Measurements from ENCODE around the gene NLGN1.

The NLGN1 gene

DNA sequence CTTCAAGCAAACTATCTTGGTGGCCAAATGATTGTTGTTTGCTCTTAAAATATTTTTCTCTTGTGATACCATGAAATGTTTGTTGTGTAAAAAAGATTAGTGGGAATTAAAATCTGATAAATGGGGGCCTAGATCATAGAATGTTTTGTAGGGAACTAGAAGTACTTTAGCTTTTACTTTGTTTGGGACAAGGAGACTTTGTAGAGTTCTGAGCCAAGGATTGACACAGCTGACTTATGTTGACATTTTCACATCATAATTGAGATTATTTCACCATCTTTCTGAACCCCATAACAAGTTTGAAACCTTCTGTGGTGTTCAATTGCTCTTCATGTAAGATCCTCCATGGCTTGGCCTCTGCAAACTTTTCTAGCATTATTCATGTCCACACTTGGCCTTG is 235.4 kb downstream of the NLGN1 start:
- DNase-seq (ENCODE audit: low read depth in 2 of 3, low spot score in 2 of 3), result no peak

DNA sequence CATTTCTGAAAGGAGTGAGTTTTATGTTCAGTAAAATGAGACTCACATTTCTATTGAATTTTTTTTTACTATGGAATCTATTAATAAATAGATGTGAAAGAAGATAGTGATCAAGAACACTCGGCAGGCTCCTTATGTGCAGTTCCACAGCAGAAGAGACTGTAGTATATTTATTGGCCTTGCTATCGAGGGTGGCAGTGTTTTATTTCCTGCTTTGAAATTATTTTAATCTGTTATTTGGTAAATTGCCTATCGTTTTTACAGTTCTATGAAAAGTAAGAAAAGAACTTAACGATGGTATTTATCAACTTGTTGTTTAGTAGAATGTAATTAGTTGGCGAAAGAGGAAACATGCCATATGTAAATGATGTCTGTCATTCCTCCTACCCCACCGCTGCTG is 238.3 kb downstream of the NLGN1 start:
- DNase-seq (ENCODE audit: low read depth in 2 of 3, low spot score in 2 of 3), result no peak

DNA sequence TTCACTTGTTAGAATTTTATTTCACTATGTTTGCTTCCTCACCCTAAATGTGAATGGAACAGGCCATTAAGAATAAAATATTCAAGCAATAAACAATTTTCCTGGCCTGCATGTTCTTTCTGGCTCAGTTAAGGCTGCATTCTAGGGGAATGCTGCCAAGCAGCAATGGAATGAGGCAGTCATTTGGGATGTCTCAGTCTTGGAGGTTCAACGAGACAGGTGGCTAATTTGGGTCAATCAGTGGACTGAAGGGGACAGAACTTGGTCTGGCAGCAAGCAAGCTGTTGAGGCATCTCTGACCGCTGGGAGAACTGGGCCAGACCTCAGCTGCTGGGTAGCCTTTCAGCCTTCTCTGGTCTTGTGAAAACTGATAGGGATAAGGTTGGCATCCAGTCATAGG is 241.6 kb downstream of the NLGN1 start:
- DNase-seq (ENCODE audit: low read depth in 2 of 3, low spot score in 2 of 3), result no peak

DNA sequence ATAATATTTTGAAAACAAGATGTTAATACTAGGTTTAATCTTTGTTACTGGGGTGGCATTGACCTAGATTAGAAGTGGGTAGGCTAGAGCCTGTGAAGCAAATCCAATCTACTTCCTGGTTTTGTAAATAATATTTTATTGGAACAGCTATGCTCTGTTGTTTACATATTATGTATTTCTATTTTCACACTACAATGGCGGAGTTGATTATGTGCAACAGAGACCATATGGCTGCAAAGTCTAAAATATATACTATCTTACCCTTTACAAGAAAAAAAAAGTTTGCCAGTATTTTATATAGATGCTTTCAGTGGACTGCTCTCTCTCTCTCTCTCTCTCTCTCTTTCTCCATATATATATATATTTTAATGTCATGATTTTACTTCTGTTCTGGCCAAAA is 244.2 kb downstream of the NLGN1 start:
- DNase-seq (ENCODE audit: low read depth in 2 of 3, low spot score in 2 of 3), result no peak

DNA sequence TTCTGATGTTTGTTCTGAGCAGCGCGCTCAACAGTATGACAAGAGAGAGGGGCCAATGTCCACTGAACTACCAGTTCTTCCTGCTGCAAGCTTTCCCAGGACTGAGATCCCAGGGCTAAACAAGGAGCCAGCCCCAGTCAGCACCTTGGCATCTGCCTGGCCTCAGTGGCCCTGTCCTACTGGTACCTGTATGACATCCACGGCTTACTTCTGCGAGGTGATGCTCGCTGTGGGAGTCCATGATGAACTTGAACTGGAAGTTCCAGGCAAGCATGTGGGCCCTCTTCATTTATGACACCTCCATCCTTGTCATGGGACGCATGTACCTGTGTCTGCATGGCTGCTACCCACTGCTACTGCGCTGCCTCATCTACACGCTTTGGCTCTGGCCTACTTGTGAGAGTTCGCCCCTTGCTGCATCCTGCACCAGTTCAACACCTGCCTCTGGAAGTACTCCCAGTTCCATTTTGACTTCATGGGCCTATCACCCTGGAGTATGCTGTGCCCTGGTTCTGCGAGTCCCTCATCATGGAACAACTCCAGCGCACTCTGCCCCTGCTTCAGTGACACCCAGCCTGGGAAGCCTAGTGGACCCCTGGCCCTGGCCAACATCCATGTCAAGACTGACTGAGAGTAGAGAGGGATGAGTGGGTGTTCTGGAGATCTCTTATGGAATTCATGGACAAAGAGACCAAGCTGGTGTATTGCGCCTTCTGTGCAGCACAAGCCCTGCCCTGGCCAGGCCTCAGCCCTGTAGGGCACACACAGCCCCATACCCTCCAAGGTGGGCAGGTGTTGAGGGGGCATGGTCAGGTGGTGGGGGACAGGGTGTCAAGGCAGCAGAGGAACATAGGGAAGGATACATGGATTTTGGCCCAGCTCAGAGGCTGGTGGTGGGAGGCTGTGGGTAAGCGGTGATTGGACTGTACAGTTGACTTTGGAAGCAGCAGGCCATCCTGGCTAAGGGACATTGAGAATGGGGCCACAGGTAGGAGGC is 246.8 kb downstream of the NLGN1 start:
- DNase-seq (ENCODE audit: low read depth in 2 of 3, low spot score in 2 of 3), result no peak

DNA sequence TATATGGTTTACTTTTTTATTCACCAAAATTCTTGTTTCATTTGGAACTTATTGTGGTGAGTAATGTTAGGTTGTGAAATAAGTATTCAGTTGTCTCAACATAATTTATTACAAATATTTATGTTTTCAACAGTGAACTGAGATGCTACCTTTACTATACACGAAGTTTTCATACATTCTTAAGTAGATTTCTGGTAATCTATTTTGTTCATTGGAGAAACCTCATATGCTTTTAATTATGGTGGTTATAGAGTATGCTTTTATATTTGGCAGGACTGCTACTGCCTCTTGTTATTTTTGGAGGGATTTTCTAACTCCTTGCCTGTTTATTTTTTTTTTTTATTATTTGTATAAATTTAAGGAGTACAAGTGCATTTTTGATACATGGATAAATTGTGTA is 253.1 kb downstream of the NLGN1 start:
- DNase-seq (ENCODE audit: low read depth in 2 of 3, low spot score in 2 of 3), result no peak

DNA sequence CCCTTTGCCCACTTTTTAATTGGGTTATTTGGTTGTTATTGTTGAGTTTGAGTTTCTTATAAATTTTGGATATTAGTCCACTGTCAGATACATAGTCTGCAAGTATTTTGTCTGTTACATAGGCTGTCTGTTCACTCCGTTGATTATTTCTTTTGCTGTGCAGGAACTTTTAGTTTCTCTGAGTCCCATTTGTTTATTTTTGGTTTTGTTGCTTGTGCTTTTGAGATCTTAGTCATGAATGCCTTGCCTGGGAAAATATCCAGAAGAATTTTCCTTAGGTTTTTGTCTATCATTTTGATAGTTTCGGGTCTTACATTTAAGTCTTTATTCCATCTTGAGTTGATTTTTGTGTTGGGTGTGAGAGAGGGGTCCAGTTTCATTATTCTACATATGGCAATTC is 254.5 kb downstream of the NLGN1 start:
- DNase-seq (ENCODE audit: low read depth in 2 of 3, low spot score in 2 of 3), result no peak

DNA sequence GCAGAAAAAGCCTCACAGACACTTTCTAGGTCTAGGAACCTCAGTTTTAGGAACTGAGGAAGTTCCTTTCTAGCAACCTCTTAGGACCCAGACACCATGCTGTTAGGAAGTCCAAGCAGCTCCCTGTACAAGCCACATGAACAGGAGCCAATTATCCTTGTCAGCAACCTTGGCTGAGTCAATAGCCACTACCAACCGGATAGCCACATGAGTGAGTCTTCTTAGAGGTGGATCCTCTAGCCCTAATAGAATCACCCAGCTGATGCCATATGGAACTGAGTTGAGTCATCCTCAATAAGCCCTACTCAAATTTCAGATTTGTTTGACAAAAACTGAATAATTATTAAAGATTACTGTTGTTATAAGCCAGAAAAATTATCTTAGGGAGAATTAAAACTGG is 256.2 kb downstream of the NLGN1 start:
- DNase-seq (ENCODE audit: low read depth in 2 of 3, low spot score in 2 of 3), result no peak

DNA sequence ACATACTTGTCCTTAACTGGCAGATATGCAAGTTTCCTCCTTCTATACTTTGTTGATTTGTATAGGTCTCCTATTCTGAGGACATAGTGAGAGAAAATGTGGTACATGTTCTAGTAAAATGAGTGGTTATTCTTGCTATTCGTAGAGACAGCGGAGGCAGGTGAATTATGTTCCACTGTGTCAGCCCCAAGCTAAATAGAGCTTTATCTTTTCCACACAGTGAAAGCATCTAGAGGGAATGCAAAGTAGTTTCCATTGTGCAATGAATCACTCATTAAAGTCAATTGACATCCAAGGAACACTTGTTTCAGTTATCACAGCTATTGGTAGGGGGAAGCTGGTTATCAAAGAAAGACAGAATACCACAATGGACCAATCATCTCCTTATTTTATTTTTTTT is 262.4 kb downstream of the NLGN1 start:
- no peak for DNase-seq (ENCODE audit: low read depth in 2 of 3, low spot score in 2 of 3)

DNA sequence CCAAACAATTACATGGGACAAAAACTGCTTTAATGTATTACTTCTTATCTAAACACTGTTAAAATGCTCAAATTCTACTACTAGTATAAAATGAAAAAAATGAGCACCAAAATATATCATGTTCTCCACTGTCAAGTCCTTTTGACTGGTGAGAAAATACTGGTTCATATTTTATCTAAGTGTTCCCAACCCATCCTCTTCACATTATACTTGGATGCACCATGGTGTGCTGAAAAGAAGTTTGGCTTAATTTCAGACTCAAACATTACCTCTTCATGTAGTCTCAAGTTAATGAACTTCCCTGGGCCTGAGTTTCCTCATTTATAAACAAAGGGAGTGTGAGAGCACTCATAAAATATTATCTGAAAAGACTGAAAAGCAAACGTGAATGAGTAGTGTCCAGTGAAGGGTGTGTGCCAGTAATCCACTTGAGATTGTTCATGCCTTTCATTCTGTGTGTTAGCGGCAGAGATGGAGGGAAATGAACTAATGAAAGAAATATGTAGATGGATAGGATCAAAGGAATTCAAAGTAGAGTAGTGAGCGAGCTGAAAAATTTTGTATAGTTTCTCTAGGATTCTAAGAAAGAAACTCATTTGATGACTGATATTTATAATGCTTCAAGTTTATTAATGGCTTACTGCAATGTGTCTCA is 263.2 kb downstream of the NLGN1 start:
- DNase-seq (ENCODE audit: low read depth in 2 of 3, low spot score in 2 of 3), result no peak

DNA sequence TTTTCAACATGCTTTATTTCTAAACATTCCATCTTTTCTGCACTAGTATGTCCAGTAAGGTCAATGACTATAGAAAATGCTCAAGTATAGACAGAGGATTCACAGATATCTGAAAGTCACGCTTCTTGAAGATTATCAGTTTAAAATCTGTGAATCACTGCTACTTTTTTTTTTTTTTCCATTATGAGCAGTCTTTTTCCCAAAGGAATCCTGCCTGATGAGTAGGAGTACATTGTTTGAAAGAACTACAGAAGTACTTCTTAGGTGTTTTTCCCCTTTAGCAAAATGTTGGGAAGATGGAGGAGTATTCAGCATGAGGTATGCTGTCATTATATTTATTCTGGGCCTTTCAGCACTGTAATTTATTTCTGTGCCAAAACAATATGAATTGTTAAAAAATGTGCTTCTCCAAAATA is 266.2 kb downstream of the NLGN1 start:
- DNase-seq (ENCODE audit: low read depth in 2 of 3, low spot score in 2 of 3), result no peak

DNA sequence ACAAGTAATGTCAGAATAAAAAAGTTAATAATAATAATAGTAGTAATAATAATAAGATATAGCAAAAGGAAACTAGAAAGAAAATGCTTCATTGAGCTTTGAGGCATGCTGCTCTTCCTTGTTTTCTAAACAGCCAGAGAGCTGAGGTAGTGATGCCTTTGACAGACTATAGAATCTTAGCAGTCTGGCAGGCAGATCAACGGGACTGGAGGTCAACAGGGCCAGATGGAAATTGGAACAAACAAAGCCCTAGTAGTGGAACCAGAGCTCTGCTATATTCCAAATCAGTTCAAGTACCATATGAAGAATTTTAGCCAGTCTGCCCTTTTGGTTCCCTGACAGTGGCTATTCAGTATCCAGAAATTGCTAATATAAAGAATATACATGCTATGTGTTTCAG is 278.6 kb downstream of the NLGN1 start:
- DNase-seq (ENCODE audit: low read depth in 2 of 3, low spot score in 2 of 3), result no peak

DNA sequence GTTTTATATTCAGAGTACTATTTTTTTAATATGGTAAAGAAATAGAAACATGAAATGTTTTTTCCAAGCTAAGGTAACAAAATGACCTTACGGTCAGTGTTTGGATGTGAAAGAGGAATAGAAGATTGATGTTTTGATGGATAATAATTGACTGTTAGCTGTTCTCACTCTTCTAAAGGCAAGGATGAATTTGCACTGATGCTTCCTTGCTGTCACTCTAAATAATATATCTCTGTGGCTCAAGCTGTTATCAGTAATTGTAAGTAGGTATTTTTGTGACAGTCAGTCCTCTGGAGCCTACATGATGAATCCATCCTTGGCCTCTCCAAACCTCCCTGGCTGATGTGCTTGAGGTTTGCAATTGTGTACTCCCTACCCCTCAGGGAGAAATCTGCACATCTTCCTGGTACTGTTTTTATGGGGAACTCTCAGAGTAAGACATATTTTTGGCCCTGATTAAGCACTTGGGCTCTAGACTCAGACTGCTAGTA is 283.7 kb downstream of the NLGN1 start:
- no peak for DNase-seq (ENCODE audit: low read depth in 2 of 3, low spot score in 2 of 3)

DNA sequence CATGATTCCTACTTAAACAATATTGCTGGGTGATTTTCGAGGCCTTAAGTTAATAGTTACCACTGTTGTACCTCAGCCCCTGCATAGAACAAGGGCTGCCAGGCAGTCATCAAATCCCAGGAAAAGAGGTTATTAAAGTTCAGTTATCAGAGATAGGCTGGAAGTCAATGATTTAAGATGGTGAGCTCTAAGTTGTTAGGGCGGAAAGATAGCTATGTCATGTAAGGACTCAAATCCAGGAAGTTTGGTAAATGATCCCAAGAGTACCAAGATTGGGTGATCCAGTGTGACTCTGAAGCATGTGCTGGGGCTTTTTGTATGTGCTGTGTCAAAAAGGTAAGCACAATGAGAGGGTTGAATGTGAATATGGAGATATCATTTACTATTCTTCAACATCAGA is 287.9 kb downstream of the NLGN1 start:
- no peak for DNase-seq (ENCODE audit: low read depth in 2 of 3, low spot score in 2 of 3)

DNA sequence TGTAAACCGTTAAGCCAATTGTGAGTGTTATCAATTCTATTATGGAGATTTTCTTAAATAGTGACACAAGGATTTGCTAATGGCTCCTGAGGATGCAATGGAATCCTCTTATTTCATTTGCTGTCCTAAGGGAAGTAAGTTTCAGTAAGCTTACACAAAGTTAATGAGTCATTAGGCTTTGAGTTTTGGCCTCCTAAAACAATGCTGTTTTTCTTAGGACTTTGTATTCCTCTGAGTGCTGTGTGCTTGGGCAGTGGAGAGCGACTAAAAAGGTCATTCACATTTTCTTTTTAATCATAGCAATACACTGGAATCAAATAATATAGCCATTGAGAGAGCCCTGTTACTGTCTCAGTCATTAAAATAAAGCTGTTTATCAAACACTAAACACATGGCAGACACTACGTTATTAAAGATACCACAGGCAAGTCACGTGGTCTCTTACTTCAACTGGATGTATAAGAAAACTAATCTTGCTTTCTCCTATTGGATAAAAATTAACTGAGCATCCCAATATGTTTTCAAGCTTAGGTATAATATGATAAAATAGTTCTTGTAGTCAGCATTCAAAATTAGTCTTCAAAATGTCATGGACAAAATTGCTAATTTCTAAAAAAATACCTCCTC is 290.8 kb downstream of the NLGN1 start:
- DNase-seq (ENCODE audit: low read depth in 2 of 3, low spot score in 2 of 3), result no peak

DNA sequence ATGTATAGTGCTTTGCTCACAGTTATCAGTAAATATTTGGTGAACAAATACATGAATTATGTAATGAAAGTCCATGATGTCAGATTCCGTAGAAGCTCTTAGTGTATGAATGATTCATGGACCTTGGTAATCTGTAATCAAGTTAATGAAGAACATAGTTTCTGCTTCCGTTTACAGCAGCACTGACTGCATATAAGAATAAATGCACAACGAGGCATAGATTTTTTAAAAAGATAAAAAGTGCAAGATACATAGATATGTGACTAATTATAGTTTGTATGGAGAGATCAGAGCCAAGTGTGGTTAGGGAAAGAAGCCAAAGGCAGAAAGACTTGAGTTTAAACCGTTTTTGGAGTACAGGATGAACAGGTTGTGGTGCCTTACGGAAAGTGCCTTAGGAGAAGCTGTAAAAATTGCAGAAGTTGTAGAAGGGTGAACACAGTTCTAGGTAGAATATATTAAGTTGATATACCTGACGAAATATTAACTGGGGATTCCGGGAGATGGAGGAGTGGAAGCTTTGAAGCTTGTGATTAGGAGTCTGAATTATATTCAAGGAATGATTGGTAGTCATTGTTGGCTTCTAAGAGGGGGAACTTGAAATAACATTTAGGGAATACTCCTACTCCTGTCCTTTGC is 293.1 kb downstream of the NLGN1 start:
- DNase-seq (ENCODE audit: low read depth in 2 of 3, low spot score in 2 of 3), result no peak

DNA sequence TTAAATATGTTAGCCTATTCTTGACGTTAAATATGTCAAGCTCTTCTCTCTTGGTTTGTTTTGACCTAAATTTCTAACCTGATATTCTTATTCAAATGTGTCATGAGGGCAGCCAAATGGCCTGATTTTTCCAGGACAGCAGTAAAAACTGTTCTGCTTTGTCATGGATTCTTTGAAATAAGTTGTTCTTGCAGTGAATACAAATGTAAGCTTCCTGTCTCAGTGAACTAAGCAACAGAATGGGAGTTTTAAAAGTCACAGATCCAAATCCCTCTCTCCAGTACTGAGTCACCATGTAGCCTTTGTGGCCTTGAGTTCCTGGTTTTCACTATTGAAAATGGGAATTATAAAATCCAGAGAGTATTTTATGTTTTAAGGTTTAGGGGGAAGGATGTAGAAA is 301.8 kb downstream of the NLGN1 start:
- no peak for DNase-seq (ENCODE audit: low read depth in 2 of 3, low spot score in 2 of 3)

DNA sequence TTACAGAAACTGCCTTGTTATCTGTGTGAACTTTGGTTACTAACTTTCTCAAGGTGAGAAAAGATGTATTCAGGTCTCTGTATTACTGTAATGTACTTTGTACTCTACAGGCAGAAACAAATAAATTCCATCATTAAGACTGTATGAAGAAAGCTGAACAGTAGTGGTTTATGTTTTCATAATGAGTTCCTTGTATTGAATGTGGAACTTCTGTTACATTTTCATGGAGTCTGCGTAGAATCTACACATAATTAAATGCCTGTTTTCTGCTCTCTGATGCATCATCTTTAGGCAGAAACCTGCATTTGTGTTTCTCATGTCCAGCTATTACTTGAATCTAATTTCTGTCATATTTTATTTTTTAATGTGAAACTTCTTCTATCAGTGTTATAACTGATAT is 302.8 kb downstream of the NLGN1 start:
- DNase-seq (ENCODE audit: low read depth in 2 of 3, low spot score in 2 of 3), result no peak

DNA sequence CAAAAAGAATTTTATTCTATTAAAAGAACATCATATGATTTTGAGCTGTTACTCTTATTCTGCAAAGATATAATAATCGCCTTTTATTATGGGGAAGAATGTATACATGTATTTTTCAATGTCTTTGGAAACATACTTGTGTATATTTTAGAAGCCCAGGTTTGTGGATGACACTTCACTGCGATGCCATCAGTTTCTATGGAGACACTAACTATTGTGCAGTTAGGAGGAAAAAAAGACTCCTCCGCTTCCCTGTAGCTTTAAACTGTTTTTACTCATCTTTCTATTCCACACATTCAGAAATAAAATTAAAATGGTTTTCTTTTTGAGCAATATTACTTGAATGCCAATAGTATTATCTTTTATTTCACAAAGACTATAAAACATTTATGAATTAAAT is 305.0 kb downstream of the NLGN1 start:
- no peak for DNase-seq (ENCODE audit: low read depth in 2 of 3, low spot score in 2 of 3)

DNA sequence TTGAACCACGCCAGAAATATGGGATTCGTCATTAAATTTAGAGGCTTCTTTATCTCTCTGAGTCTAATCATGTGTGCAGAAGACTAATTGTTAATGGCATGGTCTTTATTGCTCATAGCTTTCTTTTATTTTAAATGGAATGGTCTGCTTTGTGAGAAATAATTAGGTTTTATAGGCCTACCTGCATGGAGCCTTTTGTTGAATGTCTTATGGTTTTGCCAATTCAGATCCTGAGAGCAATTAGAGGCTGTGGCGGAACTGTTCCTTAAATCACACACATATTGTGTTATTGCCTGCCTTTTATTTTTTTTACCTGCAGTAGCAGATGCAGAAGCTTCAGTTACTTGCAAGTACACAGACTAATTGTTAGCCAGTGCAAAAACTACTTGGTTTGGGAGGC is 306.2 kb downstream of the NLGN1 start:
- no peak for DNase-seq (ENCODE audit: low read depth in 2 of 3, low spot score in 2 of 3)

DNA sequence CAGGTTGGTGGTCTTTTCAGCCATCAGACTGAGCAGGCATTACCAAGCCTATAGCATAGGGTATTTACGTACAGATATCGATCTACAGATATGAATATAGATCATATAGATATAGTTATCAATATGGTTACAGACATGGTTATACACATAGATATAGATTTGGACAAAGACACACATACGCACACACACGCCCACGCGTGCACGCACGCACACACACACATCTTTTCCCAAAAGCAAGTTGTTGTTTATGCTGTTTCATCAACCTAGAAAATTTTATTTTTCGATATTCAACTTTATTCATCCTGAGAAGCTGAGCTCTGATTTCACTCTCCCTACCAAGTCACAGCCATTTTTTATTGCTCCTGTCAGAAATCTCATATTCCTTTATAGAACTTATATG is 309.1 kb downstream of the NLGN1 start:
- DNase-seq (ENCODE audit: low read depth in 2 of 3, low spot score in 2 of 3), result no peak

Data from activated CD8-positive, alpha-beta memory T cell treated with anti-CD3 and anti-CD28 coated beads for 48 hours (primary cell).